KOPT-K1 (cell line): ENCODE measurements around the gene TAF5.

Experiments
- H3K27ac ChIP-seq: fragments of 200-600 bp; sonication (generic); 2 replicates; pipeline ENCODE4 v1.5.1; 2016; ENCODE audit warnings: antibody characterized with exemption, mild to moderate bottlenecking, low read depth, low read length; ENCODE audit not compliant: poor library complexity, severe bottlenecking
- H3K36me3 ChIP-seq: fragments of 200-600 bp; sonication (generic); 2 replicates; pipeline ENCODE4 v1.5.1; 2017; ENCODE audit warnings: antibody characterized with exemption, mild to moderate bottlenecking, low read length, moderate library complexity; ENCODE audit not compliant: insufficient read depth
- H3K9me3 ChIP-seq: fragments of 200-600 bp; sonication (generic); 2 replicates; pipeline ENCODE4 v1.5.1; 2017; ENCODE audit warnings: antibody characterized with exemption, low read length, mild to moderate bottlenecking; ENCODE audit not compliant: insufficient read depth, poor library complexity, severe bottlenecking

Gene TAF5

DNA sequence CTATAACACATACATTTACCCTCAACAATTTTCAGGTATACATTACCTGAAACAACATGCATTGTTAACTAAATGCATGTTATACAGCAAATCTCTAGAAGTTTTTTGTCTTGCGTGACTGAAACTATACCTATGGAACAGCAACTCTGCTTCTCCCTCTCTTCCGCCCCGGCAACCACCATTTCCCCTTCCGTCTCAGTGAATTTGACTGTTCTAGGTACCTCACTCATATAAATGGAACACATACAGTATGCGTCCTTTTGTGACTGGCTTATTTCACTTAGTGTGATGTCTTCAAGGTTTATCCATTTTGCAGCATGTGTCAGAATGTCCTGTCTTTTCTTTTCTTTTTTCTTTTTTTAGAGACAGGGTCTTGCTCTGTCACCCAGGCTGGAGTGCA lies 61.9 kb downstream of the TAF5 start:
- Histone ChIP-seq H3K27ac (peak overlapping the region; percentile 55), H3K9me3 (no peaks in the 10 kb centered on the region), H3K36me3 (peaks cover 88% of the 10 kb centered on the region)

DNA sequence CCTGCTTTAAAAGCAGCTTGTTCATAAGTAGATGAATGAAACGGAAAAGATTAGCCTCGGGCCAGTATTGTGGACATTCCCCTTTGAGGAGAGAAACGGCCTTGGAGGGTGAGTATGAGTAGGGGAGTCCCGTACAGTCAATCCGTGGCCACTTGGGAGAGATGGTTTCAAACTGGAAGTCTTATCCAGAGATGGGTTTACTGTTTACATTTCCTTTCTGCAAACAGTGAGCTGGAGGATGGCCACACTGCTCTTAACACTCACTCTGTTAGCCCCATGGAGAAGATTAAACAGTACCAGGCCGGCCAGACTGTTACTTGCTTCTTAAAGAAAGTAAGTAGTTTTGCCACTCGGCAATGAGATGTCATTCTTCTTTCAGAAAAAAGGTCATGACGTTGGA lies 64.1 kb downstream of the TAF5 start:
- Histone ChIP-seq H3K36me3 (peaks cover 88% of the 10 kb centered on the region), H3K27ac (no peak overlapping the region), H3K9me3 (no peaks in the 10 kb centered on the region)

DNA sequence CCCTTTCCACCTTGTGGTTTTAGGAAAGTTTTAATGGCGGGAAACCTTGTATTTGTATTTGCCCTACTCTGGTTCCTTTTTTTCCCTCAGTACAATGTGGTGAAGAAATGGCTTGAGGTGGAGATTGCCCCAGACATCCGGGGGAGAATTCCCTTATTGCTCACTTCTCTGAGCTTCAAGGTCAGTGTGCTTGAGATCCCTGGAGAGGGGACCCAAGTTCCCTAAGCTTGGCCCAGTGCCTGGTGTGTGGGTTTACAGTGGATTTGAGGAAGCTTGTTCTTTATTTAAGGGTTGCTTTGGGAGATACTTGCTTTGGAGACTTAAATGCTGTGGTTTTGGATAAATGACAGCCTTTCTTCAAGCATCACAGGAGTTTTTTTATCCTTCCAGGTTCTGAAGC lies 66.1 kb downstream of the TAF5 start:
- Histone ChIP-seq H3K36me3 (peaks cover 86% of the 10 kb centered on the region), H3K27ac (no peak overlapping the region), H3K9me3 (no peaks in the 10 kb centered on the region)
